ENCODE results near the gene ULBP1. TPM values are rescaled to one million over a fixed set of nuclear protein-coding genes. Genes with fewer than 3 reads are reported as not detected.
A peak's percentile ranks its signal among the peaks of the same experiment; 100 is the strongest.
"Not testable (repeated sequence)": the region's sequence is repeated elsewhere in the genome, so short reads cannot be mapped to it uniquely, and the experiment has no call there.

Gene ULBP1
- total RNA-seq, 1 experiment from 2014 or later = not detected

- DNase-seq (ENCODE audit: low read depth) = no peak
Measured at GRCh38 chr6:150004101-150004782, 40.5 kb downstream of the ULBP1 start.

- peak; percentile 92 for DNase-seq (ENCODE audit: low read depth)
Measured at GRCh38 chr6:150004783-150005717, 41.3 kb downstream of the ULBP1 start.

GRCh38 chr6:150005761-150006651, 42.3 kb downstream of the ULBP1 start:
- DNase-seq (ENCODE audit: low read depth) = no peak

GRCh38 chr6:150006961-150007464, 43.3 kb downstream of the ULBP1 start:
- peak; percentile 25 for DNase-seq (ENCODE audit: low read depth)

GRCh38 chr6:150008588-150008987, 44.8 kb downstream of the ULBP1 start:
- DNase-seq (ENCODE audit: low read depth) = peak; percentile 38

- not testable (repeated sequence) for DNase-seq (ENCODE audit: low read depth)
Measured at GRCh38 chr6:150012846-150013784, 49.4 kb downstream of the ULBP1 start.

GRCh38 chr6:150013785-150014622, 50.3 kb downstream of the ULBP1 start:
- DNase-seq (ENCODE audit: low read depth) = not testable (repeated sequence)

GRCh38 chr6:150014623-150015280, 51.0 kb downstream of the ULBP1 start:
- not testable (repeated sequence) for DNase-seq (ENCODE audit: low read depth)

GRCh38 chr6:150015281-150016001, 51.7 kb downstream of the ULBP1 start:
- peak; percentile 10 for DNase-seq (ENCODE audit: low read depth)

GRCh38 chr6:150016324-150017185, 52.8 kb downstream of the ULBP1 start:
- DNase-seq (ENCODE audit: low read depth) = peak; percentile 59

GRCh38 chr6:150017186-150017521, 53.4 kb downstream of the ULBP1 start:
- not testable (repeated sequence) for DNase-seq (ENCODE audit: low read depth)

GRCh38 chr6:150018846-150019580, 55.3 kb downstream of the ULBP1 start:
- DNase-seq (ENCODE audit: low read depth) = no peak

GRCh38 chr6:150021870-150022269, 58.1 kb downstream of the ULBP1 start:
- not testable (repeated sequence) for DNase-seq (ENCODE audit: low read depth)

All from HT1080 (cell line).